ENCODE results near the gene IFITM5. TPM values are rescaled to one million over a fixed set of nuclear protein-coding genes. Genes with fewer than 3 reads are reported as not detected.

IFITM5 gene
- total and polyA plus RNA-seq, 2 of the 8 experiments (the other 6 are each of a cell fraction or from before 2014, with no cell fraction given): not detected

DNA sequence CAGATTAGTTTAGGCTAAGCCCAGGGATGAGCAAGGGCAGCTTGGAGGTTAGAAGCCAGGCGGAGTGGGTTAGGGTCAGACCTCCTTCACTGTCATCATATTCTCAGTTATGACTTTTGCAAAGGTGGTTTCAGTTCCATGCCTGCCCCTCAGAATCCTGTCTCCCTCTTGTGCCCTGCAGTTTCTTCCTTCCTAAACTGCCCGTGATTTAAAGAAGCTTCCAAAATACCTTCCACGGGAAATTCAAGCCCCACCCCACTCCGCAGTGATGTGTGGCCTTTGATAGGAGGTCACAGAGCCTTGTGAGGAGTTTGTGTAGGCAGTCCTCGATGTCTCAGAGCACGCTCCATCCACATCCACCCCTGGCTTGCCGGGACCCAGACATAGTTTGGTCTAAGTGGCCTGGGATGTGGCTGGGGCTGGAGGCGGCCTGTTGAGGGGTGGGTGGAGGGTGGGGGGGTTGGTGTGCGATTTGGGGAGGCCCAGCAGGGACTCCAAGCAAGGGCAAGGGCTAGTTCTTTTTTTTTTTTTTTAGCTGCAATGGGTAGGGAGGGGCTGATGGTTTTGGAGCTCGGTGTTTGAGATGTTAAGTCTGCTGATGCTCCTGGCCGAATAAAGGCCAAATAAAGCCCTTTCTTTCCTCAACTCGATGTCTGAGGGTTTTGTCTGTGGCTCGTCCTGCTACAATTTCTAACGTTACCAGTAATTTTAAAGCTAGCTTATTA is 12.9 kb upstream of the IFITM5 start:
- peaks cover 6 to 45% (median 35%) of the 10 kb centered on the region in 4 experiments for H3K4me1 ChIP-seq (replicated peaks in 1 of 4; ENCODE audit: control insufficient read depth in 3 of 4, insufficient read depth in 4 of 4, low read length in 3 of 4)
- no peak for TF ChIP-seq ASH2L (IDR thresholded peaks at IDR 0.05; ENCODE audit: low read length)
- no peak for TF ChIP-seq RBBP5 (IDR thresholded peaks at IDR 0.05; ENCODE audit: borderline replicate concordance, low read depth, low read length)
- no peak for TF ChIP-seq SRF (IDR thresholded peaks at IDR 0.05; ENCODE audit: low read depth, low read length)
- no peak for TF ChIP-seq MAFK (IDR thresholded peaks at IDR 0.05; ENCODE audit: low read depth, low read length)
- TF ChIP-seq CEBPB (IDR thresholded peaks at IDR 0.05; ENCODE audit: low read depth, low read length): no peak
- no peak for TF ChIP-seq GTF2F1 (IDR thresholded peaks at IDR 0.05; ENCODE audit: borderline replicate concordance, low read depth, low read length)
- no peak for TF ChIP-seq CHD1 (IDR thresholded peaks at IDR 0.05; ENCODE audit: low read depth, low read length)
- TF ChIP-seq CBX8 (IDR thresholded peaks at IDR 0.05; ENCODE audit: borderline replicate concordance, low read depth, low read length): no peak
- TF ChIP-seq CBX5 (IDR thresholded peaks at IDR 0.05; ENCODE audit: low read depth, low read length): no peak
- no peak for TF ChIP-seq BACH1 (IDR thresholded peaks at IDR 0.05; ENCODE audit: low read length)
- no peak for TF ChIP-seq TCF12 (IDR thresholded peaks at IDR 0.05; ENCODE audit: low read depth, low read length)
- TF ChIP-seq NANOG (IDR thresholded peaks at IDR 0.05; ENCODE audit: insufficient read depth, low read depth, low read length, poor library complexity, severe bottlenecking): no peak
- DNase-seq (ENCODE audit: low read depth in 1 of 2, low spot score in 2 of 2): no peak
- no peak for FAIRE-seq
- H2BK12ac ChIP-seq (ENCODE audit: low read depth, low read length): 0 out of 2 replicates have a peak overlapping the region, but pooled peaks have one; percentile 68
- peaks cover 0 to 5% of the 10 kb centered on the region in 2 experiments for H4K20me1 ChIP-seq (replicated peaks in 1 of 2; ENCODE audit: control insufficient read depth in 1 of 2, insufficient read depth in 2 of 2, low read length in 2 of 2)
- peak overlapping the region; percentile 24 for H2BK120ac ChIP-seq (replicated peaks; ENCODE audit: low read depth, low read length)
- H3K18ac ChIP-seq (ENCODE audit: extremely low read depth, low read length): peak overlapping the region; percentile 99
- no peak overlapping the region for H3K56ac ChIP-seq (replicated peaks; ENCODE audit: insufficient read length, low read depth, low read length)
- H3K4me2 ChIP-seq (ENCODE audit: insufficient read depth in 1 of 2, low read depth in 2 of 2, low read length in 2 of 2): peak overlapping the region; percentile 52 to 75; a peak in 2 of 4 replicates
- H3K27me3 ChIP-seq (replicated peaks in 1 of 4; ENCODE audit: control insufficient read depth in 3 of 4, extremely low read depth in 1 of 4, insufficient read depth in 3 of 4, low read length in 3 of 4): no peaks in the 10 kb centered on the region
- H3K4me3 ChIP-seq (ENCODE audit: extremely low read depth in 1 of 4, insufficient read depth in 2 of 4, low read depth in 3 of 4, low read length in 4 of 4): peak overlapping the region in 1 of 4 experiments; percentile 71; a peak in 1 of 8 replicates
- peak overlapping the region; percentile 90; the same call in 1 of the 2 replicates for H2AK5ac ChIP-seq (ENCODE audit: low read depth, low read length)
- H2BK20ac ChIP-seq (ENCODE audit: low read length): peak overlapping the region; percentile 66
- peaks cover 0 to 4% (median 0%) of the 10 kb centered on the region in 4 experiments; a peak in 1 of 8 replicates for H3K36me3 ChIP-seq (ENCODE audit: control insufficient read depth in 2 of 4, insufficient read depth in 4 of 4, low read length in 3 of 4)
- no peak overlapping the region for H4K91ac ChIP-seq (replicated peaks; ENCODE audit: insufficient read length, low read length)
- no peak overlapping the region; a peak in 1 of 7 replicates for H3K9ac ChIP-seq (replicated peaks in 1 of 4; ENCODE audit: extremely low read depth in 1 of 4, low read depth in 3 of 4, low read length in 3 of 4)
- peak overlapping the region; percentile 72; the same call in 1 of the 2 replicates for H2BK15ac ChIP-seq (ENCODE audit: low read length)
- CTCF ChIA-PET (ENCODE audit: partially characterized antibody): interaction anchor here (1.0 to 1.9 kb wide), 5 partner anchors 33 to 62 kb away, joined by 6 to 8 read pairs (median 6); no protein-coding TSS in a partner anchor
- H3K79me2 ChIP-seq (ENCODE audit: control insufficient read depth in 1 of 2, insufficient read depth in 2 of 2, low read length in 2 of 2): peaks cover 0 to 21% of the 10 kb centered on the region in 2 experiments; a peak in 2 of 4 replicates
- H3K4ac ChIP-seq (replicated peaks; ENCODE audit: insufficient read length, low read depth, low read length): peak overlapping the region; percentile 17
- POLR2A ChIA-PET (ENCODE audit: partially characterized antibody): interaction anchor here (0.8 to 1.8 kb wide), 7 partner anchors 14 to 57 kb away, joined by 3 to 4 read pairs (median 3); partner anchors contain the start of gene B4GALNT4
- peak overlapping the region; percentile 77; the same call in 1 of the 2 replicates for H2BK5ac ChIP-seq (ENCODE audit: low read depth, low read length)
- H3K23ac ChIP-seq (ENCODE audit: insufficient read length): no peak overlapping the region
- 63% methylated on average over 14 of the region's 14 CpGs; no CpG with 5 or more reads in 1 of the 2 experiments for WGBS, 2 experiments (ENCODE audit: extremely low coverage in 1 of 2, insufficient coverage in 1 of 2, insufficient read length in 1 of 2, insufficient replicate concordance in 2 of 2, low coverage in 1 of 2, low lambda C conversion rate in 2 of 2, missing lambda C conversion rate in 1 of 2)
- peaks cover 21% of the 10 kb centered on the region; the same call in 1 of the 2 replicates for H3K23me2 ChIP-seq (ENCODE audit: low read depth, low read length)
- no peaks in the 10 kb centered on the region for H3K79me1 ChIP-seq (ENCODE audit: low read depth, low read length)
- H4K8ac ChIP-seq (ENCODE audit: extremely low read depth, insufficient read depth, low read length): no peak overlapping the region
- no peaks in the 10 kb centered on the region for H3K9me3 ChIP-seq (ENCODE audit: insufficient read depth in 2 of 2, low read depth in 1 of 2, low read length in 1 of 2)
- H2AFZ ChIP-seq (ENCODE audit: low read length): no peak overlapping the region
- no peak overlapping the region for H3K27ac ChIP-seq (ENCODE audit: low read depth, low read length)
- H3K14ac ChIP-seq (ENCODE audit: insufficient read length): no peak overlapping the region
- no peak overlapping the region for H4K5ac ChIP-seq (ENCODE audit: insufficient read length, low read depth, low read length)
